GM10266 (cell line): ENCODE data around the gene NFIB.
A peak's percentile ranks its signal among the peaks of the same experiment; 100 is the strongest.

Experiments used
- DNase-seq: peaks from one replicate; pipeline ENCODE4 v3.0.0; 2012; ENCODE audit errors: extremely low spot score
- TF ChIP-seq, protein P1 (sequence below): IDR thresholded peaks from 2 replicates; pipeline ENCODE4 v1.5.1; 2012; ENCODE audit warnings: mild to moderate bottlenecking, low read depth; ENCODE audit not compliant: control insufficient read depth, insufficient read depth; ENCODE audit errors: missing control alignments

Gene NFIB

DNA sequence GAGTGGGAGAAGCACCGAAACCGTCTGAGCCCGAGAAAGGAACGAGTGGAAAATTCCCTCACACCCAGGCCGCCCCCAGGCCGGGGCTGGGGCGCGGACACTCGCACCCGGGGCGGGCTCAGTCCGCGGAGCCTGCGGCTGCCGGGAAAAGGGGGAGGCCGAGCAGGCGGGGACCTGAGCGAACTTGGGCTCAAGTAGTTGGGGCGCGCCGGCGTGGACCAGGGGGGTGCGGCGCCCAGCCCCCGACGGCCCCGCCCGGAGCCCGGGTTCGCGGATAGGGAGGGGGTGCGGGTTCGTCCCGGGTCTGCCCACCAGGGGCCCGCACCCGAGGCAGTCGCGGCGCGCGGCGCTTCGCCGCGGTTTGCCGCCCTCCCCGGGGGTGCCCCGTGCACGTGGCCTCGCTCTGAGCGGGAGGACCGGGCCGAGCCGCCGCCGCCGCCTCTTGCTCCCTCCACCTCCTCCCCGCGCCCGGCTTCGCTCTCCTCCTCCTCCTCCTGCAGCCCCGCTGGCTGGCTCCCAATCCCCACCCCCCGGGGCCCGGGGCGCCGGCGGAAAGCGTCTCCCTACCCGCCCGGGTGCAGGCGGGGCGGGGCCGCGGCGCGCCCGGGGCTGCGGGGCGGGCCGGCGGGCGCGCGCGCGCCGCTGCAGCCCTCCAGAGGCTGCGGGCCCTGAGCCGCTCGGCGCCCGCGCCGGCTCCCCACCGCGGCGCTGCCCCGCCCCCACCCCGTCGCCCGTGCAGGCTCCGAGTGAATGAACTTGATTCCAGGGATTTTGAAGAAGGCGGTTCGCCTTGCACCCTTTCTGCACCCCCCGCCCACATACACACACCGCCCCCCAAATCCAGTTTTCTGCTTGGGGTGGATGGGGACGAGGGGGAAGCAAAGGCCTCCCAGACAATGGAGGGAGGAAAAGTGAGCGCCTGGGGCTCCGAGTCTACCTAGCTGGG is 1.3 kb upstream of the NFIB start:
- TF ChIP-seq, protein P1, sequence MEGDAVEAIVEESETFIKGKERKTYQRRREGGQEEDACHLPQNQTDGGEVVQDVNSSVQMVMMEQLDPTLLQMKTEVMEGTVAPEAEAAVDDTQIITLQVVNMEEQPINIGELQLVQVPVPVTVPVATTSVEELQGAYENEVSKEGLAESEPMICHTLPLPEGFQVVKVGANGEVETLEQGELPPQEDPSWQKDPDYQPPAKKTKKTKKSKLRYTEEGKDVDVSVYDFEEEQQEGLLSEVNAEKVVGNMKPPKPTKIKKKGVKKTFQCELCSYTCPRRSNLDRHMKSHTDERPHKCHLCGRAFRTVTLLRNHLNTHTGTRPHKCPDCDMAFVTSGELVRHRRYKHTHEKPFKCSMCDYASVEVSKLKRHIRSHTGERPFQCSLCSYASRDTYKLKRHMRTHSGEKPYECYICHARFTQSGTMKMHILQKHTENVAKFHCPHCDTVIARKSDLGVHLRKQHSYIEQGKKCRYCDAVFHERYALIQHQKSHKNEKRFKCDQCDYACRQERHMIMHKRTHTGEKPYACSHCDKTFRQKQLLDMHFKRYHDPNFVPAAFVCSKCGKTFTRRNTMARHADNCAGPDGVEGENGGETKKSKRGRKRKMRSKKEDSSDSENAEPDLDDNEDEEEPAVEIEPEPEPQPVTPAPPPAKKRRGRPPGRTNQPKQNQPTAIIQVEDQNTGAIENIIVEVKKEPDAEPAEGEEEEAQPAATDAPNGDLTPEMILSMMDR = no peak
- DNase-seq = peak; percentile 57

DNA sequence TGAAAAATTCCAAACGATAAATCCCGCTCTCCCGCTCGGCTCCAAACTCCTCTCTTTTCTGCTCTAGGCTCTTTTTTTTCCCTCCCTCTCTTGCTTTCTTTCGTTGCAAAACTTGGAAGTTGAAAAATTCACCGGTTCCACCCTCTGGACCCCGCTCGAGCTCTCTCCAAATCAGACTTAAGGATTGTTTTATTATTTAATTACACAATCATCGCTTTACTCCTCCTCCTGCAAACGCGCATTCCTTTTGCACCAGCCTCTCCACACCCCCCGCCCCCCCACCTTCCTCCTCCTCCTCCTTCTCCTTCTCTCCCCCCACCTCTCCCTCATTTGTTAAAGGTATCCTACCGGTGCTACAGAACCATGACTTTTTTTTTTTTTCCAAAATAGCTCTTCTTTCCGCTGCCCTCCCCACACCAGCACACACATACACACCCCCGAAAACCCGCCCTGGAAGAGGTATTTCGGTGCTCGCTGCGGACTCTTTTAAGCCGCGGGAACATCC is 535 bp upstream of the NFIB start:
- DNase-seq = peak; percentile 37
- TF ChIP-seq, protein P1 = no peak

DNA sequence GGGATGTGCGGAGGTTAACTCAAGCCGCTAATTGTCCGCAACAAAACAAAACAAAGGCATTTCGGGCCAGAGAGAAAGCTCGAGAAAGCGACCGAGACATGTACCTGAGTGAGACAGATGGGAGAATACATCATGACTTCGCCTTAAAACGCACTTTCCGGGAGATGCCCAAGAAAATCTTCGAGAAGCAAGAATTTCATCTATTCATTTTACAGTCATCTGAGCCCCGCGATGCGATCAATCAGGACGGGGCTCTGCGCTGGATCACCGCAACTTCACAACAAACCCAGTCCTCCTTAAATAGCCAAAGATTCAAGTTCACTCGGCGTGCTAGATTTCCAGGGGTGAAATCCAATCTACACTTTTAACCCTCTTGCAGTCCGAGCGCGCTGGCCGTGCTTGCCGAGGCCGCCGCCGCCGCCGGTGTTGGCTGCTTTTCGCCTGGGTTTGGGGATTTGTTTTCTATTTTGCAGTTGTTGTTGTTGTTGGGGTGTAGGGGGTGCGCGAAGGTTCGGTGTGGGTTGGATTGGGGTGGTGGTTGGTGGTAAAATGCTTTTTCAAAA is 482 bp downstream of the NFIB start:
- TF ChIP-seq, protein P1 = no peak
- peak; percentile 42 for DNase-seq

DNA sequence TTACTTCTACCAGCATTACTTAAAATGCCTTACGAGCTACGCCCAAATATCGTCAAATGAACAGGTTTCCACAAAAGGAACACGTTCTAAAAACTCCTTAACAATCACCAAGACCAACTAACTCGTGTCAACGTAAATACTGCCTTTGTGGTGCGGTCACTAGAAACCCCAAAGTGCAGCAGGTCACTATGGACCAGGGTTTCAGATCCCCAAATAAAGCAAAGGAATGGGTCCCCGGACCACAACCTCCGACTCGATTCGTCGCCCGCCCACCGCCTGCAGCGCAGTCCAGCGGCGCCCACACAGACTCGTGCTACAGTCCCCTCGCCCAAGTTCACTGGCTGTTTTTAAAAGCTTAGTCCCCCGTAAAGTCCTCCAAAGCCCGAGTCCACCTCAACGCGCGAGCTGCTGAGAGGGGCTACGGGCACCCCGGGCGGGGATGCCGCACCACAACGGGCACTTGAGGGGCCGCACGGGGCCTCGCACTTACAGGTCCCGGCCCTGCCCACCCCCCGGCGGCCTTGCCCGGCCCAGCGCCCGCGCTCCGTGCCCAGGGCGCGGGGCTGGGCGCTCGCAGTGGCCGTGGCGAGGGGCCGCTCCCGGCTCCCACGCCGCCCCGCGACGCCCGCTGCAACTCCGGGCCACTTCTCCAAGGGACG is 1.1 kb downstream of the NFIB start:
- TF ChIP-seq, protein P1 = no peak
- DNase-seq = no peak

DNA sequence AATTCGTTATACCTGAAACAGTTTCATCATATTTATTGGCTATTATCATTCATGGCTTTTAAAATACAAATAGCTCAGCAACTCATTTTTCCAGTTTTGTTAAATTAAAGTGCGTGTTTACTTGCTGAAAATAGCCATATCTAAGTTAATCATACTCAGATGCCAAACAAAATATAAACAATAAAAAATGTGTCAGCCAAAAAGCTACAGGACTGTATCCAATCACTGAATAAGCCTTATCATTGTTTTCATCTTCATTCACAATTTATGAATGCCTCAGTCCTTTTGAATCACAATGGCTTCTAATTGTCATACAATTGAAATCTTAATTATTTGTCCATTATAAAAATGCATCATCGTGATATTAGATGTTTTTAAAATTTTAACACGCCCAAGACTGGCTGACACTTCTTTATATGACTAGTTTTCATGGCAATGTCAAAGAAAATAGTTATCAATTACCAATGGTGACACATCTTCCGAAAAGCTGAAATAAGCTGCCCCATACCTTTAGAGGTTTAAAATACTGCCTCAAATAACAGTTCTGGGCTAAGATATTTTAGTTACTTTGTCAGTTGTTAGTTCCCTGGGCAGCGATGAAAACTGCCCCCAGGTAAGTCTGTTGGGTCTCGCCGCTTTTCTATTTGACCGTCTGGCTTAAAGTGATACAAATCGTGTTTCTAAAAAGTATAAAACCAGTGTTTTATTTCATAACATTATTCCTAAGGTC is 1.8 kb downstream of the NFIB start:
- TF ChIP-seq, protein P1 = no peak
- DNase-seq = no peak

DNA sequence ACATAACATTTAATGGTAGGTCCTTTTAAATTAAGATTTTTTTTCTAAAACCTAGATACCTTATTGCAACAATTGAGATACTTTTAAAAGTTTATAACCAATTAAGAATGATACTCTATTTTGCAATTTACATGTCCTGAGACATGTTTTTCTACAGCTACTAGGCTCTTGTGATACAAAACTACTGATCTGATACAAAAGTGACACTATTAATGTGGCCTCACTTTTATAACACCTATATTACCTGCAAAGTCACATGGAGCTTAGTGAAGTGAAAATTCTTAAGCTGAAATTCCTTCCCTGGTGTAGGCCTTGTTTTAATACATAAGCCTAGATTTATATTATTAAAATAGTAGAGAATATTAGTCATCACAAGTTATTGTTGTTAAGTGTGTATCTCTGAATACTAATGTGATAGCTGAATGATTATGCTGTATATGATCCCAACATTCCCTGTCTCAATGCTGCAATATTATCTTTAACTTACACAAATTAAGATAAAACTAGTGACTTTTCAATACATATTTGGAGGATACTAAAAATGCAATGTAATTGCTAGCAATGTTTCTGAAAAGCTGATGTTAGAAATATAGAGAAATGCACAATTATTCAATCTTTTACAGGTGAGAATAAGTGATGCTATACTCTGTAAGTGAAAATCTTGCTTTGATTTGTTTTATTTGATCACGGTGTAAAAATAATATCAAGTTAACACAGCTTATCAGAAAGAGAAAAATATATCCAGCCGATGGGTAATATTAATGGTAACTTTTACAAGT is 2.6 kb downstream of the NFIB start:
- DNase-seq = no peak
- TF ChIP-seq, protein P1 = no peak
